Testis (tissue), 2 donors: Measurements from ENCODE around the gene CFAP46.

Source experiments
- CTCF ChIP-seq, 3 experiments: fragments of 450-650 bp in 2 of 3; fragments of 200-600 bp in 1 of 3; sonication (generic) in 1 of 3; IDR thresholded peaks; one replicate each; pipeline ENCODE4 v1.5.1; 2016 to 2019; ENCODE audit warnings: antibody characterized with exemption in 3 of 3, mild to moderate bottlenecking in 2 of 3, moderate library complexity in 1 of 3
- POLR2A ChIP-seq: fragments of 450-650 bp; IDR thresholded peaks from one replicate; pipeline ENCODE4 v1.6.1; 2017; ENCODE audit warnings: antibody characterized with exemption, mild to moderate bottlenecking, moderate library complexity

GRCh38 chr10:132989476-132990415 is 47.4 kb upstream of the CFAP46 start:
- TF ChIP-seq CTCF (IDR thresholded peaks at IDR 0.05): no peak
- TF ChIP-seq POLR2A: no peak
